HG02763 (cell line): ENCODE data around the gene MYLK.

Source experiments
- ATAC-seq: cut with Tn5 transposase; IDR thresholded peaks from one replicate; pipeline ENCODE4 v1.9.1; 2021; ENCODE audit warnings: mild to moderate bottlenecking, moderate library complexity; ENCODE audit not compliant: unreplicated experiment

MYLK gene

DNA sequence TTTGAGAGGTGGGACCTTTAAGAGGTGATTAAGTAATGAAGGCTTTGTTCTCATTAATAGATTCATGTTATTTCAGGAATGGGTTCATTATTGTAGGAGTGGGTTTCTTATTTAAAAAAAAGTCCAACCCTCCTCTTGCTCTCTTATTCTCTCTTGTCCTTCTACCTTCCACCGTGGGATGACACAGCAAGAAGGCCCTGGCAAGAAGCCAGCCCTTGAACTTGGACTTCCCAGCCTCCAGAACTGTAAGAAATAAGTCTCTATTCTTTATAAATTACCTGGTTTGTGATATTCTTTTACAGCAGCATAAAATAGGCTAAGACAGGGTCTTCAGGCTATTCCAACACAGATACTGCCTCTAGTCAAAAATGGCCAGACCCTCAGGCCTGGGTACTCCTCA, 62.2 kb downstream of the MYLK start:
- ATAC-seq, result no peak

DNA sequence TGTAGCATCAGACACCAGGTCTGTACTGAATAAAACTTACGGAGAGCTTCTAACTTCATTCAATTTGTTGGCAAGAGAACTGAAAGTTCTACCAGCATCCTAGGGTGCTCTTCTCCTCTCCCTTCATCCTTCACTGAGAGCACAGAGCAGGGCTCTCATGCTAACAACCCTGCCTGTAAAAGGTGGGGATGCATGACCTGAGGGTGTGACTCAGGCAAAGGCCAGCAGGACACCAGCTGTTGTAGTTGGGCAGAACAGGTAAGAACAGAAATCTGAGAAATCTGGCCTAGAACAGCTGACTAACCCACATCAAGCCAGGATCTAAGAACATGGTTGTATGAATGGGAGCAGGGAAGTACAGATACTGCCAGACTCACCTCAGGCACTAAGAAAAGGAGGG, 64.2 kb downstream of the MYLK start:
- no peak for ATAC-seq

GRCh38 chr3:123818921-123819429, 65.2 kb downstream of the MYLK start:
- ATAC-seq, result no peak

GRCh38 chr3:123818324-123818920, 65.7 kb downstream of the MYLK start:
- no peak for ATAC-seq

DNA sequence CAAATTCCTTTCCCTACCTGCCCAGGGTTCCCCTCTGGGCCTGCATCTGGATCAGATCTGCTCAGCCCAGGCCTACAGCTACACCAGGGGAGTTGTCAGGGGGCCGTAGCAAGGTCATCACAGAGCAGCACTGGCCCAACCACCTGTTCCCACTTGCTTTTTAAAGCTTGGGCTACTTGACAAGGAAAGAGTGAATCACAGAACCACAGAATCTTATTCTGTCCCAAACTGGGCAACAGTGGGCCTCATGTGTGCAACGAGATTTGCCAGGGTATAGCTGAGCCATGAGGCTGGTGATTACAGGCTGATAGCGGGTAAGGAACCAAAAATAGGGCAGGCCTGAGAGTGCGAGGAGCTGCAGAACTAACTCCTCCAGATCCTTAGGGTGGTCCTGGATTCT, 66.7 kb downstream of the MYLK start:
- no peak for ATAC-seq

DNA sequence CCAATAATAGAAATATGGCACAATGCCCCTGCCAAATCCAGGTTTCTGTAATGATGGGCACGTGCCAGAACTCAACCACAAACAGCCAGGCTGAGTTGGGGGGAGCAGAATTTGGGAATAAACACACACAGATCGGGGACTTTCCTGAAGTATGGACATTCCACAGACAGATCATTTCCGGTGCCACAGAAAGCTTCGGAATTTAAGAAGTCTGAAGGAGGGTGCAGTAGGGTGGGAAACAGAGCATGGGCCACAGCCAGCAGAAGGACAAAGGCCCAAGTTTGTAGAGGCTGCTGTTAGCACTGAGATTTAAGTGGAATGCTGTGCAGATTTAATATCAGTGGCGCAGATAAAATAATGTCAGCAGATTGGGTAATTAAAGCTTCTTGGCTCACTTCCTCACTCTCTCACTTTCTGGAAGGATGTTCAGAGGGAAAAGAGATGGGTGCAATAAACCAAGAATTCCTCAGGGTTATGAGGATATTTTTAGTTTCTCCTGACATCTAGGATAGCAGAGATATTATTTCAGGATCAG, 67.4 kb downstream of the MYLK start:
- no peak for ATAC-seq

DNA sequence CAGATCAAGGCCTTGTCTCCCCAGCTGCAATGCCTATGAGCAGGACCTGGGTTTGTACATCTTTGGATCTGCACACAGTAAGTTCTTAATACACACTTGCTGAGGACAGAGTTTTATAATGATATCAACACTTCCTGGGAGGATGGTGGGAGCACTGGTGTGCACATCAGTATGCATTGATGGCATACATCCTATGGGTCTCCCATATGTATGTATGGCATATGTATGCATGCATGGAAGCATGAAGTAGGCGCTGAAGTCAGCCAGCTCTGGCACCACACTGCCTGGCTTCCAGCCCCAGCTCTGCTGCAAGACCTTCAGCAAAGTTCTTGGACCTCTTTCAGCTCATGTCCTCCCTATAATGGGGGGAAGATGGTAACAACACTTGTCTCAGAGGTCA, 68.2 kb downstream of the MYLK start:
- no peak for ATAC-seq

DNA sequence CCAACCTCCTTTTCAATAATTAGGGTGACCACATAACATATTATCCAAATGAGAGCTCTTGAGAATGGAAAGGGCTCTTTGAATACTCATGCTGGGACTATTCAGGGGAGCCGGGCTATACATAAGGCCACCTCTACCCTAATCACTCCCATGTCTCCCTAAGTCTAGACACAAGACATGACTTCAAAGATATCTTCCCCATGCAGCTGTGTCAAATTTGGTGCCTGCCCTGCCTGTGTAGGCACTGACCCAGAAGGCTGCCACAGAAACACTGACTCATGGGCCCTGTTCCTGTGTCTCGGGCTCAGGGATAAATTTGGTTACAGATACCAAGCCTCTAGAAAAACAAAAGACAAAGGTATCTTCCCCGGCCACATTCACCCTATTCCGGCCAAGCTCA, 70.3 kb downstream of the MYLK start:
- ATAC-seq, result no peak

- no peak for ATAC-seq
Measured at GRCh38 chr3:123809597-123809996, 74.5 kb downstream of the MYLK start.

- ATAC-seq, result no peak
Measured at GRCh38 chr3:123808812-123809211, 75.3 kb downstream of the MYLK start.

GRCh38 chr3:123807820-123808219, 76.3 kb downstream of the MYLK start:
- ATAC-seq, result no peak

GRCh38 chr3:123805504-123805903, 78.6 kb downstream of the MYLK start:
- no peak for ATAC-seq

DNA sequence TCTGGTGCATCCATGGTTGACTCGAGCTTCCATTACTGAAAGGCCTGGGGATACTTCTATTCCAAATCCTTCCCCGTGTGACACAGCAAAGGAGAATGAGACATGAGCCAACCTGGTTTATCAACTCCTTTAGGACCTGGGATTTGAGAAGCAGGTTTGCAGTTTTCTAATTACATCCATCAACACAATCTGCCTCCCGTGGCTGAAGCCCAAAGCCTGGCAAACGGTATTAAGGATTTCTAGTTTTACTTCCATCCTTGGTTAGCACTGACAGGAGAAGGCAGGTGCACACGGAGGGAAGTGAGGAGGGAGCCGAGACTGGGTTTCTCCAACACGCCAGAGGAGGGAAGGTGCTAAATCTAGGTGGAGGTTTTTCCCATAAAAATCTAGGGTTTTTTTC, 79.0 kb downstream of the MYLK start:
- no peak for ATAC-seq

- ATAC-seq, result no peak
Measured at GRCh38 chr3:123804676-123805075, 79.5 kb downstream of the MYLK start.

GRCh38 chr3:123803521-123803920, 80.6 kb downstream of the MYLK start:
- no peak for ATAC-seq

GRCh38 chr3:123802007-123802625, 82.0 kb downstream of the MYLK start:
- ATAC-seq, result no peak

- ATAC-seq, result no peak
Measured at GRCh38 chr3:123801474-123801873, 82.7 kb downstream of the MYLK start.

- ATAC-seq, result no peak
Measured at GRCh38 chr3:123800362-123800682, 83.8 kb downstream of the MYLK start.

DNA sequence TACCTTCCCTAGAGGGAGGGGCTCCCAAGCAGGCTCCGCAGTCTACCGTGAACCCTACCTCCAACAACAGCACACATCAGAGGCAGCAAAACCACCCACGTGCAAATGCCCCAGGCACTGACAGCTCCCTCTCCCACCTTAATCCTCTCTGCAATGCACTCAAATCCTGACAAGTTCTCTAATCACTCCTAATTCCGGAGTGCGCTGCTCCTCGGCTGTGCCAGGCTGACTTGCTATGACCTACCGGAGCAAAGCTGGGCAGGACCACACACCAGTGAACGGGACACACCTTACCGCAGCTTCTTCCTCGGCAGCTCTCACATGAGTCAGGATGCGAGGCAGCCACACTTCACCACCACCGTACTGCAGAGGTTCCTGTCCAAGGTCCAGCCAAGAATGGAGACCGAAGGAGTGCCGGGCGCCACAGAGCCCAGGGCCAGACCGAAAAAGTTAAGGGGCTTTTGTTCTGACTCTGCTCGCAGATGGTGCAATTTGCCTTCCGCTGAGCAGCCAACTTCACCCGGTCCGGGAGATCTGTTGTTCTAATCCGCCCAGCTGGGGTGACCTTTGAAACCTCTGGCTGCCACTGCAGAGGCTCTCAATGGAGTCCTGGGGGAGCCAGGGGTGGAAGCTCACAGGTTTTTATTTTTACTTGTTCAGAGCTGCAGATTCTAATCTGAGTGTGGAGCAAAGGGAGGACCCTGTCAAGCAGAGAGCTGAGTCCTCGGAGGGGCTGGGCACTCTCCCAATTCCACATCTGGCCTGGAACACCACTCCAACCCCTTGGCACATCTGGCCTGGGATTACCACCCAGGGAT, 84.4 kb downstream of the MYLK start:
- no peak for ATAC-seq

DNA sequence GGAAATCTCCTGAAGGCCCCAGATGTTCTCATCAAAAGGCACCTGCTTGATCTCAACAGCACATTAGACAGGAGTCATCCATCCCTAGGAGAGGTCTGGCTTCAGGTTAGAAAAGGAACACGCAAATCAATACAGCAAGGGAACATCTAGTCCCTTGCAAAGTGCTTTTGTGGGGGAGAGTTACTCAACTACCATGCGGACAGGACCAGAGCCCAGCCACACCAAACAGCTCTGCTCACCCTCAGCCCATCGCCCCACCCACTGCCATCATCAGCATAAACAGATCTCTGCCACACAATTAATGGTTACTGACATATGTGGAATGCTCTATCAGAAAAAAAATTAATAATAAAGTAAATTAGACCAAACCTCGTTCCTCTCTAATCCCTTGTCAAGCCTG, 85.6 kb downstream of the MYLK start:
- ATAC-seq, result no peak

DNA sequence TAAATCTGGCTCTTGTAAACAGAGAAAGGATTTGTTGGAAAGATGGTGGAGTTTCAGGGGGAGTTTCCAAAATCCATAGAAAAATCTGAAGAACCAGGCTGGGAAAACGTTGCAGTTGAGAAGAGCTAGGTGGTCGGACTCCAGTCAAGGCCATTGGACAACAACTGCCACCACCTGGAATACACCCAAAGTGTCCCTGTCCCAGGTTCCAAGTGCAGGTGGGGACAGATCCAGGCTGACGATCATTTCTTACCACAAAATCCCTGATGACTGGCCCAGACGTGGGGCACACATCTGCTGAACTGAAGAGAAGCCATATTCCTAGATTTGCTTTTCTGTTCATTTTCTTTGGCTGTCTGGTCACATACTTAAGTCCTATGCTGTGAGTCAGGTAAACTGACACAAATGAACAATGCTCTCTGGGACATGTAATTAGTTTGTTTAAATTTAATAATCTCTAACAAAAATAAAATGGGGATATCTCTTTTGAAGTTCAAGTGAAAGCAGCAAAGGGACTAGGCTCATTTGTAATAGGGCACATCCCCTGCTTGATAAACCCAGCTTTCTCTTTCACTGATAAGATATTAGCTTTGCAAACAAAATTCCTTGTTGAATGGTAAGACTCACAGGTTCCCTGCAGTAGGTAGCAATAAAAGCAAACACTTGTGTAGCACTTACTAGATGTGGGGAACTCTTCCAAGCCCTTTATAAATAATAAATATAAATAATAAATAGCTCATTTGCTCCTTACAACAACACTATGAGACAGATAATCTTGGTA, 88.5 kb downstream of the MYLK start:
- ATAC-seq, result no peak
